Sigmoid colon (tissue), 7 donors: ENCODE results near the gene FCHO1. TPM values are rescaled to one million over a fixed set of nuclear protein-coding genes. Genes with fewer than 3 reads are reported as not detected.
"Not testable (repeated sequence)": the region's sequence is repeated elsewhere in the genome, so short reads cannot be mapped to it uniquely, and the experiment has no call there.

Experiments used
- DNase-seq: peaks from one replicate; pipeline ENCODE4 v3.0.0-alpha.2; 2019
- H3K27ac ChIP-seq, 4 donors: fragments of 200-600 bp; sonication (generic); one replicate each; pipeline ENCODE4 v1.5.1; 2016 to 2019; ENCODE audit warnings: mild to moderate bottlenecking in 1 of 4
- H3K27me3 ChIP-seq, 3 donors: fragments of 200-600 bp; sonication (generic); one replicate each; pipeline ENCODE4 v1.5.1; 2019; ENCODE audit warnings: mild to moderate bottlenecking in 1 of 3
- H3K36me3 ChIP-seq, 4 donors: fragments of 200-600 bp; sonication (generic); one replicate each; pipeline ENCODE4 v1.5.1; 2016 to 2019
- H3K4me1 ChIP-seq, 4 donors: fragments of 200-600 bp; sonication (generic); one replicate each; pipeline ENCODE4 v1.5.1; 2017 to 2019
- H3K4me3 ChIP-seq, 4 donors: fragments of 200-600 bp; sonication (generic); one replicate each; pipeline ENCODE4 v1.5.1; 2017 to 2019; ENCODE audit warnings: mild to moderate bottlenecking in 2 of 4, moderate library complexity in 1 of 4
- H3K9me3 ChIP-seq, 4 donors: fragments of 200-600 bp in 3 of 4; sonication (generic) in 3 of 4; one replicate each; pipeline versions ENCODE4 v1.5.1 to v1.6.1; 2013 to 2019
- CTCF ChIP-seq, 4 experiments: fragments of 450-650 bp in 3 of 4; fragments of 200-600 bp in 1 of 4; IDR thresholded peaks; one replicate each; pipeline ENCODE4 v1.5.1; 2016 to 2019; ENCODE audit warnings: antibody characterized with exemption in 4 of 4, mild to moderate bottlenecking in 3 of 4, moderate library complexity in 2 of 4
- EP300 ChIP-seq, 4 donors: sonication (generic); formaldehyde crosslinking; IDR thresholded peaks; one replicate each; pipeline ENCODE4 v1.6.1; 2017; ENCODE audit warnings: antibody characterized with exemption in 4 of 4
- POLR2A ChIP-seq, 2 donors: fragments of 450-650 bp; IDR thresholded peaks; one replicate each; pipeline ENCODE4 v1.6.1; 2016; ENCODE audit warnings: antibody characterized with exemption in 2 of 2, mild to moderate bottlenecking in 2 of 2, moderate library complexity in 2 of 2
- POLR2AphosphoS5 ChIP-seq, 4 donors: sonication (generic); formaldehyde crosslinking; IDR thresholded peaks; one replicate each; pipeline ENCODE4 v1.6.1; 2017; ENCODE audit warnings: antibody characterized with exemption in 4 of 4
- WGBS, 2 donors: extraction: QIAGEN DNeasy Blood & Tissue Kit; methylation state at CpG; one replicate each; pipeline ENCODE4 v1.1.7; 2013; 5-methylcytosine and 5-hydroxymethylcytosine counted together
- intact Hi-C: fragments of 100-400 bp; cut with DNase I; formaldehyde crosslinking; loops from one replicate; pipeline ENCODE4 v1.15.1; 2023
- polyA plus RNA-seq, 3 donors: library from polyadenylated mRNA; stranded (reverse); fragments of 200-250 nt; gene quantifications; one replicate each; pipeline ENCODE4 v1.2.3, GENCODE V29; 2013
- total RNA-seq, 4 donors: library from RNA; depleted of rRNA; stranded (reverse); fragments of >200 nt; gene quantifications; one replicate each; pipeline ENCODE4 v1.1.0, GENCODE V29; 2016
- donor health status: healthy with polysubstance abuse.
- donor health status: Bipolar disorder and iron deficiency.
- donor health status: healthy.

The FCHO1 gene
- total and polyA plus RNA-seq, 7 donors, result 1.2 to 14.4 (median 3.6) TPM

DNA sequence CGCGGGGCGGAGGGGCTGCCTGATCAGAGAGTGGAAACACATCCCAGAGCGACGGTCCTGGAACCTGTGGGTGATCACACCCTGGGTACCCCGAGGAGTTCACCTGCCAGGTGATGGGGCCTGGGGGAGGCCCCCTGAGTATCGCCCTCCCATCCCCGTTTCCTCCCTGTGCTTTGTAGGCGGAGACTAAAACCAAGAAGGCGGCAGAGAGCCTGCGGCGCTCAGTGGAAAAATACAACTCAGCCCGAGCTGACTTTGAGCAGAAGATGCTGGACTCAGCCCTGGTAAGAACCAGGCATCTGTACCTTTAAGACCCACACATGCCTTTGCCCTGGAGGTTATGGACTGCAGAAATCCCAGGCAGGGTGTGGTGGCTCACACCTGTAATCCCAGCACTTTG, 19.3 kb downstream of the FCHO1 start:
- Histone ChIP-seq H3K9me3 (no peaks in the 10 kb centered on the region), H3K27me3 (peaks cover 0 to 13% (median 0%) of the 10 kb centered on the region in 3 donors), H3K4me3 (no peak overlapping the region), H3K36me3 (no peaks in the 10 kb centered on the region), H3K27ac (no peak overlapping the region), H3K4me1 (peaks cover 0 to 10% (median 6%) of the 10 kb centered on the region in 4 donors)
- no peak for DNase-seq
- intact Hi-C loops, result no loop called here
- no peak for TF ChIP-seq CTCF (IDR thresholded peaks at IDR 0.05)
- TF ChIP-seq POLR2A (IDR thresholded peaks at IDR 0.05), result no peak
- TF ChIP-seq POLR2AphosphoS5 (IDR thresholded peaks at IDR 0.05), result no peak
- TF ChIP-seq EP300 (IDR thresholded peaks at IDR 0.05), result no peak
- WGBS, 2 donors, result 86% methylated on average over 13 of the region's 13 CpGs

- 96% methylated on average over 4 of the region's 4 CpGs for WGBS, 2 donors
- H3K36me3 ChIP-seq, result no peaks in the 10 kb centered on the region
- TF ChIP-seq POLR2A (IDR thresholded peaks at IDR 0.05), result no peak
- no peak for TF ChIP-seq POLR2AphosphoS5 (IDR thresholded peaks at IDR 0.05)
- TF ChIP-seq EP300 (IDR thresholded peaks at IDR 0.05), result no peak
- no peak for TF ChIP-seq CTCF (IDR thresholded peaks at IDR 0.05)
- peaks cover 0 to 21% (median 0%) of the 10 kb centered on the region in 3 donors for H3K27me3 ChIP-seq
- H3K27ac ChIP-seq, result no peak overlapping the region
- intact Hi-C loops, result no loop called here
- no peak for DNase-seq
- H3K4me1 ChIP-seq, result no peaks in the 10 kb centered on the region
- H3K9me3 ChIP-seq, result no peaks in the 10 kb centered on the region
- H3K4me3 ChIP-seq, result no peak overlapping the region
Observed at GRCh38 chr19:17772172-17772571, 20.9 kb downstream of the FCHO1 start.

DNA sequence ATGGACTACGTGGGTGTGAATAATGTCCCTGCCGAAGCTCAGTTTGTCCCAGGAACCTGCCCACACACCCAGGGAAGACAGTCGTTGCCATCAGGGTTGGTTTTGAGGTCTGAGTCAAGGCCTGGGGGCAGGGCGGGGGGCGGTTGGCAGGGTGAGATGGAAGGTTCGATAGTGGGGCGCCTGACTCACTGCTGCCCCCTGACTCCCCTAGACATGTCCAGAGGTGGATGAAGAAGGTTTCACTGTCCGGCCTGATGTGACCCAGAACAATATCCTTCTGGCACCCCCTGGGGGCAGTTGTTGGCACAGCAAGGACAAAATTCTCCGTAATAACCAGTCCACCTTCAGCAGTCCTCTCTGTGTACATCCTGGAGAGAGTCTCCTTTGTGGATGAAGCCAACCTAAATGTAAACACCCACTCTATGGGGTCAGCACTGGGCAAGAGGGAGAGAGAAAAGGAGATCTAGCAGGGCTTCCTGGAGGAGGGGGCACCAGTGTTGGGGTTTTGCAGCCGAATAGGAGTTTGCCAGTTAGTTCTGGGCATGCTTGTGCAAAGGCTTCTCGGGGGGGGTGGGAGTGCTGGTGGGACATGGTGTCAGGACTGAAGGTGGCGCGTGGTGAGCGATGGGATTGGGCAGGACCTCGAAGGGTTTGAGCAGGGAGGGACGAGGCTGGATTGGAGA, 24.1 kb downstream of the FCHO1 start:
- H3K27ac ChIP-seq, result no peak overlapping the region
- no peak for DNase-seq
- 72 to 77% methylated on average over 16 of the region's 16 CpGs for WGBS, 2 donors
- TF ChIP-seq POLR2AphosphoS5 (IDR thresholded peaks at IDR 0.05) (no peak), CTCF (IDR thresholded peaks at IDR 0.05) (peak in 2 of 4 experiments; percentile 16)
- no peaks in the 10 kb centered on the region for H3K9me3 ChIP-seq
- H3K27me3 ChIP-seq, result peaks cover 7 to 52% (median 21%) of the 10 kb centered on the region in 3 donors
- H3K4me3 ChIP-seq, result no peak overlapping the region
- intact Hi-C loops, result no loop called here
- H3K36me3 ChIP-seq, result no peaks in the 10 kb centered on the region
- H3K4me1 ChIP-seq, result peaks cover 0 to 9% (median 6%) of the 10 kb centered on the region in 4 donors

- Histone ChIP-seq H3K9me3 (no peaks in the 10 kb centered on the region), H3K27me3 (peaks cover 7 to 60% (median 24%) of the 10 kb centered on the region in 3 donors), H3K4me3 (no peak overlapping the region), H3K36me3 (no peaks in the 10 kb centered on the region), H3K4me1 (peaks cover 0 to 9% (median 6%) of the 10 kb centered on the region in 4 donors), H3K27ac (no peak overlapping the region)
- WGBS, 2 donors, result 64 to 66% methylated on average over 27 of the region's 27 CpGs
- no peak for DNase-seq
- no peak for TF ChIP-seq EP300 (IDR thresholded peaks at IDR 0.05)
- TF ChIP-seq CTCF (IDR thresholded peaks at IDR 0.05), result no peak
- no peak for TF ChIP-seq POLR2A (IDR thresholded peaks at IDR 0.05)
- no peak for TF ChIP-seq POLR2AphosphoS5 (IDR thresholded peaks at IDR 0.05)
- intact Hi-C loops, result no loop called here
Observed at GRCh38 chr19:17775991-17776803, 24.9 kb downstream of the FCHO1 start.

GRCh38 chr19:17777840-17778239, 26.6 kb downstream of the FCHO1 start:
- H3K4me3 ChIP-seq, H3K9me3 ChIP-seq, H3K36me3 ChIP-seq, H3K4me1 ChIP-seq, H3K27ac ChIP-seq, intact Hi-C loops, DNase-seq: not testable (repeated sequence)
- H3K27me3 ChIP-seq, result peaks cover 7 to 73% (median 27%) of the 10 kb centered on the region in 3 donors
- 69 to 84% methylated on average over 10 of the region's 10 CpGs for WGBS, 2 donors
